SKM-1 (cell line): Measurements from ENCODE around the gene IBA57.
"Not testable (repeated sequence)": the region's sequence is repeated elsewhere in the genome, so short reads cannot be mapped to it uniquely, and the experiment has no call there.

ENCODE experiments used
- DNase-seq: peaks from one replicate; lab custom pipeline; 2025; ENCODE audit not compliant: unreplicated experiment; lab: John Stamatoyannopoulos, UW

The IBA57 gene

GRCh38 chr1:228170666-228171065, 5.1 kb downstream of the IBA57 start:
- DNase-seq, result no peak

- DNase-seq, result no peak
Measured at GRCh38 chr1:228171221-228171891, 5.8 kb downstream of the IBA57 start.

- DNase-seq, result no peak
Measured at GRCh38 chr1:228172591-228173527, 7.3 kb downstream of the IBA57 start.

GRCh38 chr1:228173528-228174481, 8.2 kb downstream of the IBA57 start:
- DNase-seq, result not testable (repeated sequence)

- peak; percentile 13 for DNase-seq
Measured at GRCh38 chr1:228174482-228175315, 9.1 kb downstream of the IBA57 start.

- no peak for DNase-seq
Measured at GRCh38 chr1:228175316-228176023, 9.9 kb downstream of the IBA57 start.

- DNase-seq, result no peak
Measured at GRCh38 chr1:228176024-228176395, 10.4 kb downstream of the IBA57 start.

GRCh38 chr1:228176461-228177182, 11.0 kb downstream of the IBA57 start:
- no peak for DNase-seq

GRCh38 chr1:228177183-228177475, 11.5 kb downstream of the IBA57 start:
- DNase-seq, result no peak

- DNase-seq, result no peak
Measured at GRCh38 chr1:228177721-228178710, 12.4 kb downstream of the IBA57 start.

- no peak for DNase-seq
Measured at GRCh38 chr1:228178737-228179684, 13.4 kb downstream of the IBA57 start.

- DNase-seq, result peak; percentile 37
Measured at GRCh38 chr1:228180271-228180958, 14.8 kb downstream of the IBA57 start.

- DNase-seq, result no peak
Measured at GRCh38 chr1:228180959-228181644, 15.5 kb downstream of the IBA57 start.

- no peak for DNase-seq
Measured at GRCh38 chr1:228181645-228182034, 16.0 kb downstream of the IBA57 start.

GRCh38 chr1:228182296-228183030, 16.9 kb downstream of the IBA57 start:
- DNase-seq, result no peak
